Activated naive CD8-positive, alpha-beta T cell treated with anti-CD3 and anti-CD28 coated beads for 36 hours (primary cell): Measurements from ENCODE around the gene TPBG. TPM values are rescaled to one million over a fixed set of nuclear protein-coding genes. Genes with fewer than 3 reads are reported as not detected.
A peak's percentile ranks its signal among the peaks of the same experiment; 100 is the strongest.
"Not testable (repeated sequence)": the region's sequence is repeated elsewhere in the genome, so short reads cannot be mapped to it uniquely, and the experiment has no call there.

Experiments used
- DNase-seq: peaks from one replicate; pipeline ENCODE4 v3.0.0; 2021
- H3K27ac Mint-ChIP-seq: one replicate; pipeline ENCODE4 v1.8.0; 2022; ENCODE audit warnings: mild to moderate bottlenecking, moderate library complexity, mixed read lengths
- H3K27me3 Mint-ChIP-seq: one replicate; pipeline ENCODE4 v1.8.0; 2022; ENCODE audit warnings: mild to moderate bottlenecking, mixed read lengths
- H3K36me3 Mint-ChIP-seq: one replicate; pipeline ENCODE4 v1.8.0; 2021; ENCODE audit warnings: mild to moderate bottlenecking, mixed read lengths
- H3K4me1 Mint-ChIP-seq: one replicate; pipeline ENCODE4 v1.8.0; 2021; ENCODE audit warnings: mixed read lengths
- H3K4me3 Mint-ChIP-seq: one replicate; pipeline ENCODE4 v1.8.0; 2022; ENCODE audit warnings: mild to moderate bottlenecking, moderate library complexity, mixed read lengths
- H3K9me3 Mint-ChIP-seq: one replicate; pipeline ENCODE4 v1.8.0; 2022; ENCODE audit warnings: mixed read lengths
- total RNA-seq, 2 experiments: library from RNA; stranded (reverse); gene quantifications; one replicate each; pipeline ENCODE4 v1.2.3, GENCODE V29; 2021

Gene TPBG
- total RNA-seq, 2 experiments from 2014 or later: not detected

GRCh38 chr6:82365016-82365795 is 1.6 kb downstream of the TPBG start:
- Mint-ChIP-seq H3K4me3 (peak overlapping the region; percentile 50), H3K4me1 (peaks cover 10% of the 10 kb centered on the region), H3K36me3 (no peaks in the 10 kb centered on the region), H3K27ac (no peak overlapping the region), H3K27me3 (peaks cover 58% of the 10 kb centered on the region), H3K9me3 (no peaks in the 10 kb centered on the region)
- DNase-seq: no peak

DNA sequence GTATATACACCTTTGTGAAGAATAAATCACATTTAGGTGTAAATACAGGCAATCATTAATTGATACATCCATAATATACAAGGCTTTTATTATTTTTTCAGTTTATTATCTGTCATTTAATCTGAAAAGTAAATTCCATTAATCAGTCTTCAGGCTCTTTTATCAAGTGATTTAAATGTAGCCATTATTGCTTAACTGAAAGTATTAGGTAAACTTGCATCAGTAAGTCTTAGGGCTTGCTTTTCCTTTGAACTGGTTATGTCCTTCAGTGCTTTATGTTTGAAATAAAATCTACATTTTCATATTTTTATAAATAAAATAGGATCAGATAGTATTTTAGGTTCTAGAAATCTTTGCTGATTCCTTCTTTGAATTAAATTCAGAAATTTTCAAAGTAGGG is 4.1 kb downstream of the TPBG start:
- peaks cover 10% of the 10 kb centered on the region for H3K4me1 Mint-ChIP-seq
- DNase-seq: no peak
- H3K36me3 Mint-ChIP-seq: no peaks in the 10 kb centered on the region
- no peak overlapping the region for H3K27ac Mint-ChIP-seq
- no peak overlapping the region for H3K4me3 Mint-ChIP-seq
- peaks cover 34% of the 10 kb centered on the region for H3K27me3 Mint-ChIP-seq
- H3K9me3 Mint-ChIP-seq: no peaks in the 10 kb centered on the region

DNA sequence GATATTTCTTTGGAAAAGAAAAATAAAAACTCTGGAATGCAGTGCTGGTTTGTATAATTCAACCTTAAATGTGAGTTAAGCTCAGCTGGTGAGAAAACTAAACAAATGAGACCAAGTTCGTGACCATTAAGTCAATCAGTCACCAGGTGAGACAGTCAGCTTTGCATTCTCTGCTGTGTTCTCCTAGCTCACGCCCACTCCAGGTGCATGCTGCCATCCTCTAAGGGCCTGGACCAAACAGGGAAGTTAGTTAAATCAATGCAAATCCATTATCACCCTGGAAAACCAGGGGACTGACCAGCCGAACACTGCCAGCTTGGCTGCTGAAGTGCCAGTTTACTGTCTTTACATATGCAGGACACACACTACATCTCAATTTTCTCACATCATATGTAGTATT is 7.2 kb downstream of the TPBG start:
- no peak overlapping the region for H3K27ac Mint-ChIP-seq
- no peak overlapping the region for H3K4me3 Mint-ChIP-seq
- H3K27me3 Mint-ChIP-seq: peaks cover 10% of the 10 kb centered on the region
- H3K4me1 Mint-ChIP-seq: no peaks in the 10 kb centered on the region
- no peaks in the 10 kb centered on the region for H3K36me3 Mint-ChIP-seq
- DNase-seq: no peak
- no peaks in the 10 kb centered on the region for H3K9me3 Mint-ChIP-seq

- DNase-seq: no peak
- Mint-ChIP-seq H3K27me3 (no peaks in the 10 kb centered on the region), H3K9me3 (no peaks in the 10 kb centered on the region), H3K4me3 (no peak overlapping the region), H3K4me1 (no peaks in the 10 kb centered on the region), H3K27ac (no peak overlapping the region), H3K36me3 (no peaks in the 10 kb centered on the region)
Measured at GRCh38 chr6:82371799-82372546, 8.4 kb downstream of the TPBG start.

GRCh38 chr6:82372656-82373055 is 9.0 kb downstream of the TPBG start:
- H3K27ac Mint-ChIP-seq: no peak overlapping the region
- H3K36me3 Mint-ChIP-seq: no peaks in the 10 kb centered on the region
- DNase-seq: no peak
- no peaks in the 10 kb centered on the region for H3K9me3 Mint-ChIP-seq
- no peak overlapping the region for H3K4me3 Mint-ChIP-seq
- H3K4me1 Mint-ChIP-seq: no peaks in the 10 kb centered on the region
- H3K27me3 Mint-ChIP-seq: no peaks in the 10 kb centered on the region

DNA sequence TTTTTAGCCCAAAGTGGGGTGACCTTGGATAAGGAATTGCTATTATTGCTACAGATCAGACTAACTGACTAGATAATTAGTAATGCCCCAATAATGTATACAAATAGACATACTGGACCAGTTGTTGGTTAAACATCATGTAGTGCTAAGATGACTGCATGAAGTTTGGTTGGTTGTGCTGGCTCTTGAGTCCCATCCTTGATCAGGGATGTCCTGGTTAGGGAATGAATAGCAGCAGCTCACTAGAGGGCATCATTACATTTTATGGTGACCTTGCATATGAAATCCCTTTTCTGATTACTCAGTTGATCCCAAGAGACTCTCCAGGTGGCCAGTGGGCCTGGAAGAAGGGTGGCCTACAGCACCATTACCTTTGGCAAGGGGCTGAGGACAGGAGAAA is 10.9 kb downstream of the TPBG start:
- no peak for DNase-seq
- no peak overlapping the region for H3K27ac Mint-ChIP-seq
- H3K4me3 Mint-ChIP-seq: no peak overlapping the region
- no peaks in the 10 kb centered on the region for H3K36me3 Mint-ChIP-seq
- H3K9me3 Mint-ChIP-seq: no peaks in the 10 kb centered on the region
- no peaks in the 10 kb centered on the region for H3K27me3 Mint-ChIP-seq
- H3K4me1 Mint-ChIP-seq: no peaks in the 10 kb centered on the region

- no peak for DNase-seq
- Mint-ChIP-seq H3K4me1 (no peaks in the 10 kb centered on the region), H3K4me3 (no peak overlapping the region), H3K27me3 (no peaks in the 10 kb centered on the region), H3K27ac (no peak overlapping the region), H3K9me3 (no peaks in the 10 kb centered on the region), H3K36me3 (no peaks in the 10 kb centered on the region)
Measured at GRCh38 chr6:82376636-82377035, 13.0 kb downstream of the TPBG start.

GRCh38 chr6:82380566-82381185 is 17.1 kb downstream of the TPBG start:
- DNase-seq: no peak
- Mint-ChIP-seq H3K4me1 (no peaks in the 10 kb centered on the region), H3K9me3 (no peaks in the 10 kb centered on the region), H3K27me3 (peaks cover 5% of the 10 kb centered on the region), H3K27ac (no peak overlapping the region), H3K36me3 (no peaks in the 10 kb centered on the region), H3K4me3 (no peak overlapping the region)

- H3K9me3 Mint-ChIP-seq: no peaks in the 10 kb centered on the region
- no peak for DNase-seq
- H3K36me3 Mint-ChIP-seq: no peaks in the 10 kb centered on the region
- H3K4me1 Mint-ChIP-seq: no peaks in the 10 kb centered on the region
- no peak overlapping the region for H3K4me3 Mint-ChIP-seq
- H3K27me3 Mint-ChIP-seq: peaks cover 5% of the 10 kb centered on the region
- H3K27ac Mint-ChIP-seq: no peak overlapping the region
Measured at GRCh38 chr6:82381278-82381677, 17.7 kb downstream of the TPBG start.

- H3K4me1 Mint-ChIP-seq: no peaks in the 10 kb centered on the region
- peaks cover 5% of the 10 kb centered on the region for H3K27me3 Mint-ChIP-seq
- no peaks in the 10 kb centered on the region for H3K9me3 Mint-ChIP-seq
- H3K4me3 Mint-ChIP-seq: no peak overlapping the region
- no peaks in the 10 kb centered on the region for H3K36me3 Mint-ChIP-seq
- H3K27ac Mint-ChIP-seq: no peak overlapping the region
- DNase-seq: no peak
Measured at GRCh38 chr6:82385102-82385501, 21.5 kb downstream of the TPBG start.

DNA sequence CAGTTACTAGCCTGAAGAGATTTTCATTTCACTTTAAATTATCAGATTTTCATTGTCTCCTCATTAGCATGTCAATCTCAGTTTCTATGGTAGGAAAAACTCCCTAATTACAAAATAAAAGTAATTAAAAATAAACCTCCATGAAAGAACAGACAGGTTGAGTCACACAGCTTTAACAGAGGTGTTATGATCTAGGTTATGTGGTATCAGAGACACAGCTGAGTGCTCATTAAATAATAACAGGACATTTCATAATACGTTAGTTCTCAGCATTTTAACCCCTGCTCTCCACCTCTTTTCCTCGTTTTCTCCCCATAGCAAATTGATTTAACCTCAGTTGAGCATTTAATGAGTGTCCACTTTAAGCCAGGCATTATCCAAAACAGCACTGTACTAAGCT is 21.9 kb downstream of the TPBG start:
- no peak overlapping the region for H3K4me3 Mint-ChIP-seq
- no peak overlapping the region for H3K27ac Mint-ChIP-seq
- no peak for DNase-seq
- H3K36me3 Mint-ChIP-seq: no peaks in the 10 kb centered on the region
- H3K9me3 Mint-ChIP-seq: no peaks in the 10 kb centered on the region
- H3K4me1 Mint-ChIP-seq: no peaks in the 10 kb centered on the region
- peaks cover 5% of the 10 kb centered on the region for H3K27me3 Mint-ChIP-seq

DNA sequence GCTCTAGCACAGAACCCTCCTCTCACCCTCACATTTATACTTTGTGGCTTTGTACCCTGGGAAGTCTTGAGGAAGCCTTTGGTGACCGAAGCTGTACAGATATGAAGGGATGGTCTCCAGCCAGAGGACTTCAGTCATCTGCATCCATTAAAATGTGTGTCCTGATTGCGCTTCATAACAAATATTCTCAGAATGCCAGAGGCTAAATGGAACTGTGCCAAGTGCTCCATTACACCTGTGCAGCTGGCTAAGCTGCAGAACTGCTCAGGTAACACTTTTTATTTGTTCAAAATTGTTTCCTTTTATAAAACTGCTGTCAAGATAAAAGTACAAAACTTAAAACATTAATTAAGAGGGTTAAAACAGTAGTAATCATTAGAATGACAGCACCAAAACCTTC is 22.3 kb downstream of the TPBG start:
- Mint-ChIP-seq H3K27me3 (peaks cover 5% of the 10 kb centered on the region), H3K4me3 (no peak overlapping the region), H3K4me1 (no peaks in the 10 kb centered on the region), H3K36me3 (no peaks in the 10 kb centered on the region), H3K9me3 (no peaks in the 10 kb centered on the region), H3K27ac (no peak overlapping the region)
- no peak for DNase-seq

GRCh38 chr6:82394770-82395169 is 31.2 kb downstream of the TPBG start:
- not testable (repeated sequence) for H3K27ac Mint-ChIP-seq, H3K9me3 Mint-ChIP-seq, H3K4me3 Mint-ChIP-seq, H3K4me1 Mint-ChIP-seq, H3K27me3 Mint-ChIP-seq, H3K36me3 Mint-ChIP-seq, DNase-seq

DNA sequence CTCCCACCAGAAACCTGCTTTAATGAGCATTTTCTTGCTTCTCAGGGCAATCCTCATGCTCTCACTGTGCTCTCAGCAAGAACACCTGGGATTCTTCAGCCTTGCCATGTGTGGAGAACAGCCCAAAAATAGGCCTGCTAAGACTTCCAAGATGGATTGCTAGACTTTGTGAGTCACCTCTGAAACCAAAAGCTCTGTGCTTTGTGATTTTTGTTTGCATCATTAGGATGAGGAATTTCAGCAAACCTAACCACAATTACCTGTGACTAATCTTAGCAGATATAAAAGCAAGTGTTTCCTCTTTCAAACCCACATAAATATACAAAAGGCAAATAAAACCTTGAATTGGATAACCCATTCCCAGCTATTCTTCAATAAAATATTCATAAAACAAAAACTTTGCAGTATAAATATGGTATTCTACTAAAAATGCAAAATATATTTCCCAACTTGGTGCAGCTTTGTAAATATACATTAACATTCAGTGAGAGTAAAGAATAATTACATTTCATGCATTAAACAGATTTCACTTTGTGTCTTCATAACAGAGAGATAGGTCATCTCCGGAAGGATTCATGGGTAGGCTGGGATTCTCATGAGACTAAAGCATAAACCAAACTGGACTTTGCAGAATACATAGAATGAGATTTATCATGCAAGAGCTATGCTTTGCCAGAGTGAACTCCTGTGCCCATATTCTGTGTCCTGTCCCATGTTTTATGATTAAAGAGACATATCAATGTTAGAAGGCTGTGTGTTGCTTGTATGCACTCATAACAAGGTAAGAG is 33.5 kb downstream of the TPBG start:
- H3K27me3 Mint-ChIP-seq: no peaks in the 10 kb centered on the region
- no peaks in the 10 kb centered on the region for H3K9me3 Mint-ChIP-seq
- no peaks in the 10 kb centered on the region for H3K4me1 Mint-ChIP-seq
- no peak overlapping the region for H3K4me3 Mint-ChIP-seq
- peaks cover 1% of the 10 kb centered on the region for H3K36me3 Mint-ChIP-seq
- H3K27ac Mint-ChIP-seq: no peak overlapping the region
- DNase-seq: no peak
